Germinal center (tissue), 1 donor: ENCODE measurements around the gene FBXO42.
A peak's percentile ranks its signal among the peaks of the same experiment; 100 is the strongest.

Experiments
- DNase-seq: peaks from one replicate; pipeline ENCODE4 v3.0.0; 2012; ENCODE audit warnings: mixed read lengths, low spot score

FBXO42 gene

GRCh38 chr1:16351994-16352841, at the start of gene FBXO42:
Gene FBXO42 (minus strand): TSS chr1:16352480. CDS start chr1:16315418, 37,062 bp downstream.
- DNase-seq = peak; percentile 90

- no peak for DNase-seq
Observed at GRCh38 chr1:16398371-16398953, 46.2 kb upstream of the FBXO42 start.

- no peak for DNase-seq
Observed at GRCh38 chr1:16397120-16397519, 44.8 kb upstream of the FBXO42 start.

- no peak for DNase-seq
Observed at GRCh38 chr1:16396591-16396990, 44.3 kb upstream of the FBXO42 start.

- DNase-seq = no peak
Observed at GRCh38 chr1:16394977-16395376, 42.7 kb upstream of the FBXO42 start.

- DNase-seq = no peak
Observed at GRCh38 chr1:16393570-16394521, 41.6 kb upstream of the FBXO42 start.

- DNase-seq = no peak
Observed at GRCh38 chr1:16392740-16393569, 40.7 kb upstream of the FBXO42 start.

GRCh38 chr1:16391411-16391810, 39.1 kb upstream of the FBXO42 start:
- no peak for DNase-seq

GRCh38 chr1:16387201-16388188, 35.2 kb upstream of the FBXO42 start:
- DNase-seq = peak; percentile 49

- DNase-seq = no peak
Observed at GRCh38 chr1:16386454-16387113, 34.3 kb upstream of the FBXO42 start.

GRCh38 chr1:16385659-16386453, 33.6 kb upstream of the FBXO42 start:
- DNase-seq = no peak

GRCh38 chr1:16383888-16384287, 31.6 kb upstream of the FBXO42 start:
- no peak for DNase-seq

- DNase-seq = no peak
Observed at GRCh38 chr1:16380868-16381267, 28.6 kb upstream of the FBXO42 start.

GRCh38 chr1:16378443-16378842, 26.2 kb upstream of the FBXO42 start:
- DNase-seq = no peak

GRCh38 chr1:16376971-16377370, 24.7 kb upstream of the FBXO42 start:
- no peak for DNase-seq

GRCh38 chr1:16375521-16376340, 23.5 kb upstream of the FBXO42 start:
- no peak for DNase-seq

- no peak for DNase-seq
Observed at GRCh38 chr1:16374266-16374665, 22.0 kb upstream of the FBXO42 start.
